Liver (tissue), 9 donors: ENCODE results near the gene SLC30A5. TPM values are rescaled to one million over a fixed set of nuclear protein-coding genes. Genes with fewer than 3 reads are reported as not detected.

Experiments used
- DNase-seq: peaks from one replicate; pipeline ENCODE4 v3.0.0-alpha.2; 2017; ENCODE audit warnings: low spot score
- H3K27ac ChIP-seq, 2 donors: one replicate each; pipeline ENCODE4 v1.7.0; 2013; ENCODE audit warnings: inconsistent platforms in 2 of 2, low read length in 2 of 2, control low read depth in 1 of 2, low read depth in 1 of 2, mild to moderate bottlenecking in 1 of 2
- H3K27me3 ChIP-seq, 4 donors: one replicate each; pipeline versions ENCODE4 v1.6.1 to v1.7.0; 2013; ENCODE audit warnings: low read length in 3 of 4, inconsistent platforms in 1 of 4, mild to moderate bottlenecking in 1 of 4, moderate library complexity in 1 of 4; ENCODE audit not compliant: control insufficient read depth in 4 of 4, insufficient read depth in 4 of 4
- H3K36me3 ChIP-seq, 4 donors: one replicate each; pipeline versions ENCODE4 v1.6.1 to v1.7.0; 2013; ENCODE audit warnings: low read length in 3 of 4, mild to moderate bottlenecking in 3 of 4, low read depth in 1 of 4, moderate library complexity in 1 of 4; ENCODE audit not compliant: control insufficient read depth in 4 of 4, insufficient read depth in 3 of 4
- H3K4me1 ChIP-seq, 4 donors: one replicate each; pipeline versions ENCODE4 v1.6.1 to v1.7.0; 2013; ENCODE audit warnings: low read length in 3 of 4, mild to moderate bottlenecking in 3 of 4, moderate library complexity in 1 of 4; ENCODE audit not compliant: control insufficient read depth in 4 of 4, insufficient read depth in 4 of 4
- H3K4me3 ChIP-seq, 3 donors: one replicate each; pipeline versions ENCODE4 v1.6.1 to v1.7.0; 2013; ENCODE audit warnings: low read length in 3 of 3, control low read depth in 1 of 3, low read depth in 1 of 3, mild to moderate bottlenecking in 1 of 3
- H3K9ac ChIP-seq, 2 donors: one replicate each; pipeline ENCODE4 v1.7.0; 2013; ENCODE audit warnings: low read length in 2 of 2, mild to moderate bottlenecking in 2 of 2, moderate library complexity in 2 of 2, control low read depth in 1 of 2, low read depth in 1 of 2
- H3K9me3 ChIP-seq, 4 donors: one replicate each; pipeline versions ENCODE4 v1.6.1 to v1.7.0; 2013; ENCODE audit warnings: low read length in 3 of 4; ENCODE audit not compliant: control insufficient read depth in 4 of 4
- EGR1 ChIP-seq, 2 donors: IDR thresholded peaks; 2 replicates each; pipeline ENCODE4 v1.6.1; 2016 to 2018; ENCODE audit warnings: antibody characterized with exemption in 2 of 2, low read depth in 2 of 2
- FOXA1 ChIP-seq: IDR thresholded peaks from 2 replicates; pipeline ENCODE4 v1.6.1; 2016; ENCODE audit warnings: antibody characterized with exemption
- FOXA2 ChIP-seq: IDR thresholded peaks from 2 replicates; pipeline ENCODE4 v1.6.1; 2016; ENCODE audit warnings: antibody characterized with exemption
- GABPA ChIP-seq, 2 donors: IDR thresholded peaks in 1 of 2; conservative IDR thresholded peaks in 1 of 2; 2 replicates each; pipeline ENCODE4 v1.6.1; 2016; ENCODE audit warnings: antibody characterized with exemption in 2 of 2, mild to moderate bottlenecking in 1 of 2, moderate library complexity in 1 of 2
- HNF4A ChIP-seq, 2 donors: conservative IDR thresholded peaks; 2 replicates each; pipeline ENCODE4 v1.6.1; 2016; ENCODE audit warnings: antibody characterized with exemption in 2 of 2, mild to moderate bottlenecking in 2 of 2
- HNF4G ChIP-seq: IDR thresholded peaks from 2 replicates; pipeline ENCODE4 v1.6.1; 2016; ENCODE audit warnings: antibody characterized with exemption
- JUND ChIP-seq, 2 donors: IDR thresholded peaks; 2 replicates each; pipeline ENCODE4 v1.6.1; 2016; ENCODE audit warnings: antibody characterized with exemption in 2 of 2
- NR2F2 ChIP-seq: IDR thresholded peaks from 2 replicates; pipeline ENCODE4 v1.6.1; 2016; ENCODE audit warnings: antibody characterized with exemption
- RAD21 ChIP-seq, 2 donors: IDR thresholded peaks; 2 replicates each; pipeline ENCODE4 v1.6.1; 2016; ENCODE audit warnings: antibody characterized with exemption in 2 of 2, mild to moderate bottlenecking in 2 of 2
- RXRA ChIP-seq, 2 donors: IDR thresholded peaks; 2 replicates each; pipeline ENCODE4 v1.6.1; 2017 to 2018; ENCODE audit warnings: antibody characterized with exemption in 2 of 2, mild to moderate bottlenecking in 1 of 2
- SP1 ChIP-seq: IDR thresholded peaks from 2 replicates; pipeline ENCODE4 v1.6.1; 2018; ENCODE audit warnings: antibody characterized with exemption, mild to moderate bottlenecking
- TAF1 ChIP-seq: conservative IDR thresholded peaks from 2 replicates; pipeline ENCODE4 v1.6.1; 2016; ENCODE audit warnings: antibody characterized with exemption, mild to moderate bottlenecking
- YY1 ChIP-seq: IDR thresholded peaks from 2 replicates; pipeline ENCODE4 v1.6.1; 2016; ENCODE audit warnings: antibody characterized with exemption, mild to moderate bottlenecking
- WGBS: extraction: QIAGEN DNeasy Blood & Tissue Kit; methylation state at CpG from one replicate; pipeline ENCODE4 v1.1.7; 2013; 5-methylcytosine and 5-hydroxymethylcytosine counted together
- polyA plus RNA-seq, 2 donors: library from polyadenylated mRNA; stranded (reverse) in 1 of 2; unstranded in 1 of 2; fragments of 200-250 nt in 1 of 2; fragments of >200 nt in 1 of 2; fragmentation: Nextera tagmentation in 1 of 2; extraction: Ambion mirVana in 1 of 2; gene quantifications; one replicate each; pipeline versions ENCODE4 v1.2.1 to v1.2.3, GENCODE V29; 2013 to 2015
- total RNA-seq, 2 donors: library from RNA; depleted of rRNA; stranded (reverse); fragments of >200 nt; gene quantifications; one replicate each; pipeline ENCODE4 v1.2.3, GENCODE V29; 2014
- TF ChIP-seq, protein P1 (sequence below): fragments of 150-350 bp; IDR thresholded peaks from 2 replicates; pipeline ENCODE4 v1.5.1; 2017; ENCODE audit warnings: improper control_type of control experiment, low read depth, low read length; ENCODE audit not compliant: missing input control
- TF ChIP-seq, protein P2 (sequence below): IDR thresholded peaks from 2 replicates; pipeline ENCODE4 v1.6.1; 2016; ENCODE audit warnings: antibody characterized with exemption
- TF ChIP-seq, protein P3 (sequence below): IDR thresholded peaks from 2 replicates; pipeline ENCODE4 v1.6.1; 2016; ENCODE audit warnings: antibody characterized with exemption
- TF ChIP-seq, protein P4 (sequence below): IDR thresholded peaks from 2 replicates; pipeline ENCODE4 v1.6.1; 2016; ENCODE audit warnings: antibody characterized with exemption, mild to moderate bottlenecking
- TF ChIP-seq, protein P5 (sequence below): IDR thresholded peaks from 2 replicates; pipeline ENCODE4 v1.6.1; 2016; ENCODE audit warnings: antibody characterized with exemption
- donor health status: healthy.
- donor health status: healthy.
- donor health status: healthy.
- donor health status: healthy.
- donor health status: healthy.

The SLC30A5 gene
- total and polyA plus RNA-seq, 4 donors: 15.5 to 37.8 (median 26.2) TPM

DNA sequence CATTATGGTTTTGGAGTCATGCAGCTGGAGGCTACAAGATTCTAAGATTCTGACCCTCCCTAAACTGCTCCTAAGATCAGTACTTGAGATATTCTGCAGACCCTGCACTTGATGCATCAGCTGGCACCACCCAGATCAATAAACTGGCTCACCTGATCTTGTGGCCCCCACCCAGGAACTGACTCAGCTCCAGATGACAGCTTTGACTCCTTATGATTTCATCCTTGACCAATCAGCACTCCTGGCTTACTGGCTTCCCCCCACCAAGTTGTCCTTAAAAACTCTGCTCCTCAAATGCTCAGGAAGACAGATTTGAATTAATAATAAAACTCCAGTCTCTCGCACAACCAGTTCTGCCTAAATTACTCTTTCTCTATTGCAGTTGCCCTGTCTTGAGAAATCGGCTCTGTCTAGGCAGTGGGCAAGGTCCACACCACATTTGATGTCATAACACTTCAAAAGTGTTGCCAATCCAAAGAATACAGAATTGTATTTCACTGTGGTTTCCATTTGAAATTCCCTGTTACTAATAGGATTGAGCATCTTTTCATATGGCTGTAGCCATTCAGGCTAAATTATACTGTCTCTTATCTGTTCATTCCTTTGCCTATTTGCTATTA is 14.8 kb upstream of the SLC30A5 start:
- no peak overlapping the region for H3K9ac ChIP-seq
- H3K27ac ChIP-seq: no peak overlapping the region
- H3K9me3 ChIP-seq: no peaks in the 10 kb centered on the region
- WGBS: 27% methylated on average over 2 of the region's 2 CpGs
- H3K4me3 ChIP-seq: no peak overlapping the region
- no peak for DNase-seq
- no peaks in the 10 kb centered on the region for H3K36me3 ChIP-seq
- peaks cover 0 to 6% (median 6%) of the 10 kb centered on the region in 4 donors for H3K4me1 ChIP-seq
- TF ChIP-seq GABPA (IDR thresholded peaks at IDR 0.05 in 1 of 2, conservative IDR thresholded peaks at IDR 0.05 in 1 of 2) (no peak), NR2F2 (no peak), FOXA2 (peak; percentile 7), SP1 (peak; percentile 87), FOXA1 (no peak), HNF4A (conservative IDR thresholded peaks at IDR 0.05) (peak; percentile 91 to 94), EGR1 (IDR thresholded peaks at IDR 0.05; ENCODE audit: low read depth in 2 of 2) (no peak), YY1 (peak; percentile 33), JUND (IDR thresholded peaks at IDR 0.05) (peak; percentile 37 to 53), RXRA (IDR thresholded peaks at IDR 0.05) (peak; percentile 22 to 35), HNF4G (peak; percentile 64), TAF1 (no peak), RAD21 (IDR thresholded peaks at IDR 0.05) (peak; percentile 23 to 46)
- TF ChIP-seq, protein P1, sequence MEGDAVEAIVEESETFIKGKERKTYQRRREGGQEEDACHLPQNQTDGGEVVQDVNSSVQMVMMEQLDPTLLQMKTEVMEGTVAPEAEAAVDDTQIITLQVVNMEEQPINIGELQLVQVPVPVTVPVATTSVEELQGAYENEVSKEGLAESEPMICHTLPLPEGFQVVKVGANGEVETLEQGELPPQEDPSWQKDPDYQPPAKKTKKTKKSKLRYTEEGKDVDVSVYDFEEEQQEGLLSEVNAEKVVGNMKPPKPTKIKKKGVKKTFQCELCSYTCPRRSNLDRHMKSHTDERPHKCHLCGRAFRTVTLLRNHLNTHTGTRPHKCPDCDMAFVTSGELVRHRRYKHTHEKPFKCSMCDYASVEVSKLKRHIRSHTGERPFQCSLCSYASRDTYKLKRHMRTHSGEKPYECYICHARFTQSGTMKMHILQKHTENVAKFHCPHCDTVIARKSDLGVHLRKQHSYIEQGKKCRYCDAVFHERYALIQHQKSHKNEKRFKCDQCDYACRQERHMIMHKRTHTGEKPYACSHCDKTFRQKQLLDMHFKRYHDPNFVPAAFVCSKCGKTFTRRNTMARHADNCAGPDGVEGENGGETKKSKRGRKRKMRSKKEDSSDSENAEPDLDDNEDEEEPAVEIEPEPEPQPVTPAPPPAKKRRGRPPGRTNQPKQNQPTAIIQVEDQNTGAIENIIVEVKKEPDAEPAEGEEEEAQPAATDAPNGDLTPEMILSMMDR: no peak
- TF ChIP-seq, protein P2, sequence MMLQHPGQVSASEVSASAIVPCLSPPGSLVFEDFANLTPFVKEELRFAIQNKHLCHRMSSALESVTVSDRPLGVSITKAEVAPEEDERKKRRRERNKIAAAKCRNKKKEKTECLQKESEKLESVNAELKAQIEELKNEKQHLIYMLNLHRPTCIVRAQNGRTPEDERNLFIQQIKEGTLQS: peak; percentile 62
- TF ChIP-seq, protein P3, sequence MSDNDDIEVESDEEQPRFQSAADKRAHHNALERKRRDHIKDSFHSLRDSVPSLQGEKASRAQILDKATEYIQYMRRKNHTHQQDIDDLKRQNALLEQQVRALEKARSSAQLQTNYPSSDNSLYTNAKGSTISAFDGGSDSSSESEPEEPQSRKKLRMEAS: no peak
- TF ChIP-seq, protein P4, sequence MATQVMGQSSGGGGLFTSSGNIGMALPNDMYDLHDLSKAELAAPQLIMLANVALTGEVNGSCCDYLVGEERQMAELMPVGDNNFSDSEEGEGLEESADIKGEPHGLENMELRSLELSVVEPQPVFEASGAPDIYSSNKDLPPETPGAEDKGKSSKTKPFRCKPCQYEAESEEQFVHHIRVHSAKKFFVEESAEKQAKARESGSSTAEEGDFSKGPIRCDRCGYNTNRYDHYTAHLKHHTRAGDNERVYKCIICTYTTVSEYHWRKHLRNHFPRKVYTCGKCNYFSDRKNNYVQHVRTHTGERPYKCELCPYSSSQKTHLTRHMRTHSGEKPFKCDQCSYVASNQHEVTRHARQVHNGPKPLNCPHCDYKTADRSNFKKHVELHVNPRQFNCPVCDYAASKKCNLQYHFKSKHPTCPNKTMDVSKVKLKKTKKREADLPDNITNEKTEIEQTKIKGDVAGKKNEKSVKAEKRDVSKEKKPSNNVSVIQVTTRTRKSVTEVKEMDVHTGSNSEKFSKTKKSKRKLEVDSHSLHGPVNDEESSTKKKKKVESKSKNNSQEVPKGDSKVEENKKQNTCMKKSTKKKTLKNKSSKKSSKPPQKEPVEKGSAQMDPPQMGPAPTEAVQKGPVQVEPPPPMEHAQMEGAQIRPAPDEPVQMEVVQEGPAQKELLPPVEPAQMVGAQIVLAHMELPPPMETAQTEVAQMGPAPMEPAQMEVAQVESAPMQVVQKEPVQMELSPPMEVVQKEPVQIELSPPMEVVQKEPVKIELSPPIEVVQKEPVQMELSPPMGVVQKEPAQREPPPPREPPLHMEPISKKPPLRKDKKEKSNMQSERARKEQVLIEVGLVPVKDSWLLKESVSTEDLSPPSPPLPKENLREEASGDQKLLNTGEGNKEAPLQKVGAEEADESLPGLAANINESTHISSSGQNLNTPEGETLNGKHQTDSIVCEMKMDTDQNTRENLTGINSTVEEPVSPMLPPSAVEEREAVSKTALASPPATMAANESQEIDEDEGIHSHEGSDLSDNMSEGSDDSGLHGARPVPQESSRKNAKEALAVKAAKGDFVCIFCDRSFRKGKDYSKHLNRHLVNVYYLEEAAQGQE: no peak
- TF ChIP-seq, protein P5, sequence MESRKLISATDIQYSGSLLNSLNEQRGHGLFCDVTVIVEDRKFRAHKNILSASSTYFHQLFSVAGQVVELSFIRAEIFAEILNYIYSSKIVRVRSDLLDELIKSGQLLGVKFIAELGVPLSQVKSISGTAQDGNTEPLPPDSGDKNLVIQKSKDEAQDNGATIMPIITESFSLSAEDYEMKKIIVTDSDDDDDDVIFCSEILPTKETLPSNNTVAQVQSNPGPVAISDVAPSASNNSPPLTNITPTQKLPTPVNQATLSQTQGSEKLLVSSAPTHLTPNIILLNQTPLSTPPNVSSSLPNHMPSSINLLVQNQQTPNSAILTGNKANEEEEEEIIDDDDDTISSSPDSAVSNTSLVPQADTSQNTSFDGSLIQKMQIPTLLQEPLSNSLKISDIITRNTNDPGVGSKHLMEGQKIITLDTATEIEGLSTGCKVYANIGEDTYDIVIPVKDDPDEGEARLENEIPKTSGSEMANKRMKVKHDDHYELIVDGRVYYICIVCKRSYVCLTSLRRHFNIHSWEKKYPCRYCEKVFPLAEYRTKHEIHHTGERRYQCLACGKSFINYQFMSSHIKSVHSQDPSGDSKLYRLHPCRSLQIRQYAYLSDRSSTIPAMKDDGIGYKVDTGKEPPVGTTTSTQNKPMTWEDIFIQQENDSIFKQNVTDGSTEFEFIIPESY: no peak
- H3K27me3 ChIP-seq: no peaks in the 10 kb centered on the region
